Stimulated activated naive B cell treated with anti-CD40 and anti-IgM and Interleukin-4, amounts not matched to agents 10 μg/mL and 1 μg/mL and 100 μg/mL, for 72 hours (primary cell): Measurements from ENCODE around the gene SOWAHB.
"Not testable (repeated sequence)": the region's sequence is repeated elsewhere in the genome, so short reads cannot be mapped to it uniquely, and the experiment has no call there.

ENCODE experiments used
- ATAC-seq, 2 donors: fragments of 150-1000 bp; cut with Tn5 transposase; replicated peaks; 2 replicates each; pipeline ENCODE4 v1.10.0; 2021; ENCODE audit warnings: moderate library complexity in 1 of 2
- DNase-seq: peaks from one replicate; pipeline ENCODE4 v3.0.0; 2021
- H3K27ac Mint-ChIP-seq: one replicate; pipeline ENCODE4 v1.8.0; 2022; ENCODE audit warnings: mild to moderate bottlenecking, mixed read lengths
- H3K27me3 Mint-ChIP-seq, 2 donors: one replicate each; pipeline ENCODE4 v1.8.0; 2022; ENCODE audit warnings: mixed read lengths in 2 of 2
- H3K36me3 Mint-ChIP-seq, 2 donors: one replicate each; pipeline ENCODE4 v1.8.0; 2022; ENCODE audit warnings: mixed read lengths in 2 of 2, mild to moderate bottlenecking in 1 of 2
- H3K4me1 Mint-ChIP-seq, 2 donors: one replicate each; pipeline ENCODE4 v1.8.0; 2022; ENCODE audit warnings: mixed read lengths in 2 of 2, mild to moderate bottlenecking in 1 of 2
- H3K4me3 Mint-ChIP-seq, 2 donors: one replicate each; pipeline ENCODE4 v1.8.0; 2022; ENCODE audit warnings: mild to moderate bottlenecking in 2 of 2, mixed read lengths in 2 of 2, moderate library complexity in 1 of 2
- H3K9me3 Mint-ChIP-seq, 2 donors: one replicate each; pipeline ENCODE4 v1.8.0; 2022; ENCODE audit warnings: mixed read lengths in 2 of 2, mild to moderate bottlenecking in 1 of 2

The SOWAHB gene

DNA sequence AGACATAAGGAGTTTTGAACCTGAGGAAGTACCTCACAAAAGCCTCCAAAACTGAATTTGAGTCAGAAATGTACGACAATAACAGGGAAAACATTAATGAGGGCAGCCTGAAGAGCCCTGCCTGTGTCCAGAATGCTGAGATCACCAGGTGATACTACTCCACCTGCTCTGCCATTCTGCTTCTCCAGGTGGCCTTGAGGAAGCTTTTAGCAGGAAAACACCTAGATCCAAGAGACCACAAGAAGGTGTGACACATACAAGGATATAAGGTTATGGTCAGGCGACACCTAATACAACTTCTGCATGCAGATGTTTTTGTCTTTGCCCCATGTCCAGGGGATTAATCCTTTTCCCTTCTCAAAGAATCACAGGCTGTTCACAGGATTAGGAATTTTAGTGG, 15.3 kb downstream of the SOWAHB start:
- ATAC-seq (no peak), DNase-seq (no peak)
- Mint-ChIP-seq H3K9me3 (no peaks in the 10 kb centered on the region), H3K27ac (no peak overlapping the region), H3K27me3 (peaks cover 12 to 23% of the 10 kb centered on the region in 2 donors), H3K4me3 (no peak overlapping the region), H3K36me3 (no peaks in the 10 kb centered on the region), H3K4me1 (no peaks in the 10 kb centered on the region)

DNA sequence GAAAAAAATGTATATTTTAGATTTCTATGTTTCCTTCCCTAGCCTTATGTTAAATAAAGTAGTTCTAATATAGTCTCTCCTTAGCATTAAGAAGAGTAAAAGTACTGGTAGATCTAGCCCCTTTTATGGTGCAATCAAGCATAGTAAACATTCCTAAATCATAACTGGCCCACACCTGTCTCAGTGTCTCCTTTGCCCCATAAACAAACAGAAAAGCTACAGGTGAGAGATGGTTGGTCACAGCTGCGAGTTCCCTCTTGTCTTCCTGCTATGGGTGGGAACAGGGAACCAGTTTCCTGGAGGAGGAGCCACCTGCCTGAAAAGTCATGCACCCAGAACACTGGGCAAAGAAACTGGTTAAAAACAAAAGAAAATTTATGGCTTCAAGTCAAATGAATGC, 16.6 kb downstream of the SOWAHB start:
- no peaks in the 10 kb centered on the region for H3K36me3 Mint-ChIP-seq
- H3K4me1 Mint-ChIP-seq, result no peaks in the 10 kb centered on the region
- ATAC-seq, result no peak
- DNase-seq, result no peak
- peaks cover 17 to 27% of the 10 kb centered on the region in 2 donors for H3K27me3 Mint-ChIP-seq
- no peaks in the 10 kb centered on the region for H3K9me3 Mint-ChIP-seq
- no peak overlapping the region for H3K27ac Mint-ChIP-seq
- H3K4me3 Mint-ChIP-seq, result no peak overlapping the region

DNA sequence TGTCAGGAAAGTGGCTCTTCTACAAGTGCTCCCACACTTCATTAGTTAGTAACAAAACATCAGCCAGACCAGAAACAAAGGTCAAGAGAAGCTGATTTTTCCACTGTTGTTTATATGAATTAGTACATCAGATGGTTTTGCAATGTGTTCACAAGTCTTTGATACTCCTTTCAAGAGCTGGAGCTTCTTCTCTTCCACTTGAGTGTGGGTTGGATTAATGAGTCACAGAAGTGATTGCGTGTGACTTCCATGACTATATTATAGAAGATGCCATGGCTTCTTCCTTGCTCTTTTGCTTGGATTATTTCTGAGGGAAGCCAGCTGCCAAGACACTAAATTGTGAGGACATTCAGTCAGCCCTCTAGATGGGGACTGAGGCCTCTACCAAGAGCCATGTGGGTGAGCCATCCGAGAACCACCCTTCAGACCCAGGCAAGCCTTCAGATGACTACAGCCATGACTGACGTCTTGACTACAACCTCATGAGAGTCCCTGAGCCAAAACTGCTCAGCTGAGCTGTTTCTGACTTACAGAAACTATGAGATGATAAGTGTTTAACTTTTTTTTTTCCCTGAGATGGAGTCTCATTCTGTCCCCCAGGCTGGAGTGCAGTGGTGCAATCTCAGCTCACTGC, 18.1 kb downstream of the SOWAHB start:
- no peak overlapping the region for H3K4me3 Mint-ChIP-seq
- H3K9me3 Mint-ChIP-seq, result no peaks in the 10 kb centered on the region
- H3K27ac Mint-ChIP-seq, result no peak overlapping the region
- no peaks in the 10 kb centered on the region for H3K36me3 Mint-ChIP-seq
- DNase-seq (no peak), ATAC-seq (no peak)
- H3K4me1 Mint-ChIP-seq, result no peaks in the 10 kb centered on the region
- peaks cover 21 to 27% of the 10 kb centered on the region in 2 donors for H3K27me3 Mint-ChIP-seq

DNA sequence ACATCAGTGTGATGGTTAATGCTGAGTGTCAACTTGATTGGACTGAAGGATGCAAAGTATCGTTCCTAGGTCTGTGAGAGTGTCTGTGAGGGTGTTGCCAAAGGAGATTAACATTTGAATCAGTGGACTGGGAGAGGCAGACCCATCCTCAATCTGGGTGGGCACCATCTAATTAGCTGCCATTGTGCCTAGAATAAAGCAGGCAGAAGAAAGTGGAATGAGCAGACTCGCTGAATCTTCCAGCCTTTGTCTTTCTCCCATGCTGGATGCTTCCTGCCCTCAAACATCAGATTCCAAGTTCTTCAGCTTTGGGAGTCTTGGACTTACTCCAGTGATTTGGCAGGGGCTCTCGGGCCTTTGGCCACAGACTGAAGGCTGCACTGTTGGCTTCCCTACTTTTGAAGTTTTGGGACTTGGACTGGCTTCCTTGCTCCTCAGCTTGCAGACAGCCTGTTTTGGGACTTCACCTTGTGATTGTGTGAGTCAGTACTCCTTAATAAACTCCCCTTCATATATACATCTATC, 19.2 kb downstream of the SOWAHB start:
- DNase-seq, ATAC-seq, H3K36me3 Mint-ChIP-seq, H3K4me1 Mint-ChIP-seq, H3K9me3 Mint-ChIP-seq, H3K4me3 Mint-ChIP-seq, H3K27ac Mint-ChIP-seq: not testable (repeated sequence)
- H3K27me3 Mint-ChIP-seq, result peaks cover 24 to 27% of the 10 kb centered on the region in 2 donors

DNA sequence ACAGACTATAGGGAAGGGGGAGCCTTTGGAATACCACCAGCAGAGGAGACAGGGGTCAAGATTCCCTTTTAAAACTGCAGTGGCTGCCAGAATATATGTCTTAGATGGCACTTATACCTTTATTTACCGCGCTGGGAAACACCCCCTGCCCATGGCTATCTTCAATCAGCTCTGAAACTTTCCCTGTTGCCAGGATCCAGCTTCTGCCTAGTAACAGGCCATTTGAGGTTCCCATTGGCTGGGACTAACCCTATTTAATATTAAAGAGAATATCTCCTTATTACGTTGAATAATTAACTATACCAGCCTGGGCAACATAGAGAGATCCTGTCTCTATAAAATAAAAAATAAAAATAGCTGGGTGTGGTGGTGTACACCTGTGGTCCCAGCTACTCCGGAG, 23.8 kb downstream of the SOWAHB start:
- Mint-ChIP-seq H3K9me3 (peaks cover 6 to 9% of the 10 kb centered on the region in 2 donors), H3K36me3 (peaks cover 3 to 4% of the 10 kb centered on the region in 2 donors), H3K4me1 (peaks cover 5% of the 10 kb centered on the region in 2 donors), H3K27me3 (peaks cover 23 to 30% of the 10 kb centered on the region in 2 donors), H3K4me3 (no peak overlapping the region), H3K27ac (no peak overlapping the region)
- ATAC-seq (no peak), DNase-seq (no peak)

DNA sequence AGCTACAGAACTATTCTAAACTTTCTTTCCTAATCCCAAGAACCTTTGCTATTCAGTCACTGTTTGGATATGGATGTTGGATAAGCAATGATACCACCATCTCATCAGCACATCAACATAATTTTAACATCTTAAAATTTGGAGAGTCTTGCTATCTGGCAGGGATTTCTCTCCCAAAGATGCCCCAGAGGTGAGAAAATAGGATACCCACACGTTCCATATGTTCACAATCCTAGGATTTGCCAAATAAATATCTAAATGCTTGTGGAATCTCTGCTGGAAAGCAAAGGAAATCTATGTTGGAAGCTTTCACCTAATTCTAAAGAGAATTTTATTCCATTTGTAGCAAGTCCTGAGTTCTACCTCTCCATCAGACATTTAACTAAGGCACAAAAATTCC, 24.4 kb downstream of the SOWAHB start:
- peaks cover 20 to 30% of the 10 kb centered on the region in 2 donors for H3K27me3 Mint-ChIP-seq
- H3K27ac Mint-ChIP-seq, result no peak overlapping the region
- H3K4me1 Mint-ChIP-seq, result peaks cover 6 to 7% of the 10 kb centered on the region in 2 donors
- H3K9me3 Mint-ChIP-seq, result peaks cover 10 to 12% of the 10 kb centered on the region in 2 donors
- H3K36me3 Mint-ChIP-seq, result peaks cover 3 to 4% of the 10 kb centered on the region in 2 donors
- DNase-seq (no peak), ATAC-seq (no peak)
- no peak overlapping the region for H3K4me3 Mint-ChIP-seq

DNA sequence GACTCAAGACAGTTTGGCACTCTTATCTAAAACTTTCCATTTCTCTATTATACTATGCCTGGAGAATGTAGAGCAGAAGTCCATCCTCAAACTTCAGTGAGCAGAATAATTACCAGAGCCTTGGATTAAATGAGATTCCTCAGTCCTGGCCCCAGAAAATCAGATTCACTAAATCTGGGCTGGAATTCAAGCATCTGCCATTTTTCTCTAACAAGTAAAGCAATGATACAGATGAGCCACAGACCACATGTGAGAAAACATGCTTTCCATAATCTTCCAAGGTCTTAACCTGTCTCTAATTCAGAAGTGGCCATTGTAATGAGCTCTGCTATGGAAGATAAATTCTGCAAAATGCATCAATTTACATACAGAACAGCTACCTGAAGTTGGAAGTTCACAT, 25.4 kb downstream of the SOWAHB start:
- ATAC-seq (no peak), DNase-seq (no peak)
- Mint-ChIP-seq H3K9me3 (peaks cover 12% of the 10 kb centered on the region in 2 donors), H3K4me3 (no peak overlapping the region), H3K27me3 (peaks cover 14 to 22% of the 10 kb centered on the region in 2 donors), H3K4me1 (peaks cover 6 to 7% of the 10 kb centered on the region in 2 donors), H3K36me3 (peaks cover 3 to 4% of the 10 kb centered on the region in 2 donors), H3K27ac (no peak overlapping the region)

DNA sequence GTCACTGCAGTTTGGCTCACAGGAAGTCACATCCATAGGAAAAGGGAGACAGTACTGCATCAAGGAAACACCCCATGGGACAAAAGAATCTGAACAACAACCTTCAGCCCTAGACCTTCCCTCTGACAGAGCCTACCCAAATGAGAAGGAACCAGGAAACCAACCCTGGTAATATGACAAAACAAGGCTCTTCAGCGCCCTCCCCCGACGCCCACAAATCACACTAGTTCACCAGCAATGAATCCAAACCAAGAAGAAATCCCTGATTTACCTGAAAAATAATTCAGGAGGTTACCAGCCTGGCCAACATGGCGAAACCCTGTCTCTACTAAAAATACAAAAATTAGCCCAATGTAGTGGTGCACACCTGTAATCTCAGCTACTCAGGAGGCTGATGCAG, 29.2 kb downstream of the SOWAHB start:
- ATAC-seq, H3K4me3 Mint-ChIP-seq, DNase-seq, H3K36me3 Mint-ChIP-seq, H3K4me1 Mint-ChIP-seq, H3K27ac Mint-ChIP-seq: not testable (repeated sequence)
- H3K9me3 Mint-ChIP-seq, result peaks cover 12% of the 10 kb centered on the region in 2 donors
- peaks cover 6 to 15% of the 10 kb centered on the region in 2 donors for H3K27me3 Mint-ChIP-seq

DNA sequence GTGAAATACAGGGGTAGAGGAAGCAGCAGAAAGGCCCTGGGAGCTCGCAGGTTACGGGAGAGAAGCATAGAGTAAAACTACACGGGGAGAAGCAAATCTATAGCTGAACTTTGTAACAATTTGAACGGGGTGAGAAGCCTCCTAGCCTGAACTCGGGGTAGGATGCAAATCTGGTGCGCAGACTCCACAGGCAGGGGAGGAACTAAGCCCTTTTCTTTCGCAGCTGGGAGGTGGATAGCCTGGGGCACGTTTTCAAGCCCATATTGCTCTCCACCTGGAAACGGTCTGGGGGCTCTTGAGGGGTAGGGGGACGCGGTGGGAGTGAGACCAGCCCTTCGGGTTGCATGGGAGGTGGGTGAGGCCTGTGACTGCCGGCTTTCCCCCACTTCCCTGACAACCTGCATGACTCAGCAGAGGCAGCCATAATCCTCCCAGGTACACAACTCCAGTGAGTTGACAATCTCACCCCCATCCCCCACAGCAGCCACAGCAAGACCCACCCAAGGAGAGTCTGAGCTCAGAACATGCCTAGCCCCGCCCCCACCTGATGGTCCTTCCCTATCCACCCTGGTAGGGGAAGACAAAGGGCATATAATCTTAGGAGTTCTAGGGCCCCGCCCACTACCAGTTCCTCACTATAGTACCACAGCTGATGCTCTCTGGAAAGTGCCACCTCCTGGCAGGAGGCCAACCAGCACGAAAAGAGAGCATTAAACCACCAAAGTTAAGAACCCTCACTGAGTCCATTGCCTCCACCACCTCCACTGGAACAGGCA, 29.9 kb downstream of the SOWAHB start:
- peaks cover 6 to 7% of the 10 kb centered on the region in 2 donors for H3K4me1 Mint-ChIP-seq
- ATAC-seq (no peak), DNase-seq (no peak)
- no peak overlapping the region for H3K27ac Mint-ChIP-seq
- H3K9me3 Mint-ChIP-seq, result peaks cover 12% of the 10 kb centered on the region in 2 donors
- no peak overlapping the region for H3K4me3 Mint-ChIP-seq
- peaks cover 11 to 19% of the 10 kb centered on the region in 2 donors for H3K27me3 Mint-ChIP-seq
- H3K36me3 Mint-ChIP-seq, result peaks cover 3 to 4% of the 10 kb centered on the region in 2 donors

DNA sequence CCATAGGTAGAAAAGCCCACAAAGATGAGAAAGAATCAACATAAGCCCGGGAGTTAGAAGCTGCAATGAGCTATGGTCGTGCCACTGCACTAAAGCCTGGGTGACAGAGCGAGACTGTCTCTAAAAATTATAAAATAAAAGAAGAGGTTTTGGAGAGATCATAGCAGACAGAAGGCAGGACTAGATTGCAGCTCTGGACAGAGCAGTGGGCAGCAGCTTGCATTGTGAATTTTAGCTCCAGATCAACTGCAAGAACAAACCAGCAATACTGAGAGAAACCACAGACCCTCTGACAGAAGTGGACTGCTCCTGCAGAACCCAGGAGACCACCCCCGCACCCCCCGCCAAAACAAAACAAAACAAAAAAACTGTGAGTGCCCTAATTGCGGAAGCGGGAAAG, 30.6 kb downstream of the SOWAHB start:
- peaks cover 6 to 7% of the 10 kb centered on the region in 2 donors for H3K4me1 Mint-ChIP-seq
- peaks cover 12% of the 10 kb centered on the region in 2 donors for H3K9me3 Mint-ChIP-seq
- ATAC-seq, result no peak
- H3K27ac Mint-ChIP-seq, result no peak overlapping the region
- H3K36me3 Mint-ChIP-seq, result peaks cover 3 to 4% of the 10 kb centered on the region in 2 donors
- DNase-seq, result no peak
- no peak overlapping the region for H3K4me3 Mint-ChIP-seq
- peaks cover 6 to 19% of the 10 kb centered on the region in 2 donors for H3K27me3 Mint-ChIP-seq

DNA sequence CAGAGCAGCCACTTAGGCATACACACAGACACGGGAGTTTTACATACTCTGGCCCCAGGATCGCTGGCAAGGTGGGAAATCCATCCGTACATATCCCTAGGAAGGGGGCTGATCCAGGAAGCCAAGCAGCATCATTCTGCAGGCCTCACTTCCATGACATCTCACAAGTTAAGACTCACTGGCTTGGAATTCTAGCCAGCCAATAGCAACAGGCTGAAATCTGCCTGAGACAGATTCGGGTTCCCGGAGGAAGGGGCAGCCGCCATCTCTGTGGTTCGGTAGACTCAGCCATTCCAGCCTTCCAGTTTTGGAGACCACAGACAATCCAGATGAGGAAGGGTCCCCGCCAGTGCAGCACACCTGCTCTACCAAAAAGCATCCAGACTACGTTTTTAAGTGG, 31.3 kb downstream of the SOWAHB start:
- H3K27ac Mint-ChIP-seq, result no peak overlapping the region
- peaks cover 6 to 7% of the 10 kb centered on the region in 2 donors for H3K4me1 Mint-ChIP-seq
- DNase-seq (no peak), ATAC-seq (no peak)
- peaks cover 3 to 4% of the 10 kb centered on the region in 2 donors for H3K36me3 Mint-ChIP-seq
- peaks cover 12% of the 10 kb centered on the region in 2 donors for H3K9me3 Mint-ChIP-seq
- H3K4me3 Mint-ChIP-seq, result no peak overlapping the region
- peaks cover 6 to 19% of the 10 kb centered on the region in 2 donors for H3K27me3 Mint-ChIP-seq

DNA sequence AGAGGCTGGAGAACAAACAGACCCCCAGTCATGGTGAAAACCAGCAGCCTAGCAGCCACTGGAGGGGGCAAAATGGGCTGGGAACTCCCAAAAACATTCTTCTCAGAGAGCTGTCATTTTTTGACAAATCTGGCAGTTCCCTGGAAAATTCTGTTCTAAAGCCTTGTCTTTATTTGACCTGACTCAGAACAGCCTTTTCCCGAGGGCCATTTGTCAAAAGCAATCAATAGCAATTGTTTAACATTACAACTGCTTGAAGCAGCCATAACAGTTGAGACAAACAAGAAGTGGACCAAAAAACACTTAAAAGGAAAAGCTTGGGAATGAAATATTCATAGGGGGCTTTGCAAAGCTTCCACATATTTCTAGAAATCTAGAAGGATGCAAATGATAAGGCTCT, 39.6 kb downstream of the SOWAHB start:
- Mint-ChIP-seq H3K9me3 (no peaks in the 10 kb centered on the region), H3K4me1 (no peaks in the 10 kb centered on the region), H3K27me3 (peaks cover 6 to 10% of the 10 kb centered on the region in 2 donors), H3K4me3 (no peak overlapping the region), H3K36me3 (no peaks in the 10 kb centered on the region), H3K27ac (no peak overlapping the region)
- ATAC-seq (no peak), DNase-seq (no peak)

DNA sequence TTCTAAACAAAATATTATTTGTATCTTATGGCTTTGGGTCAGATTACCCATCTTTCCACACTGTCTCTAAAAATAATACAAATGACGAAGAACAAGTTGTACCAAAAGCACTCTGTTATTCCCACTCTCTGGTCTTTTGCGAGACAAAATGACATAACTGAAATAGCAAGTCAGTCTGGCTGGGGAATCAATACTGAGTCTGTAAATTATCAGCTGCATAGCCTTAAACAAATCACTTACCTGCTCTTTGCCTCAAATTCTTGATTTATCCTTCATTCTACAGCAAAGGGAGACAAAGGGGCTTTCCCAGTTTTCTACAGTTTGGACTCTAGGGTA, 40.9 kb downstream of the SOWAHB start:
- H3K36me3 Mint-ChIP-seq, result no peaks in the 10 kb centered on the region
- no peak overlapping the region for H3K4me3 Mint-ChIP-seq
- H3K27me3 Mint-ChIP-seq, result peaks cover 4 to 6% of the 10 kb centered on the region in 2 donors
- no peak for ATAC-seq
- DNase-seq, result no peak
- H3K4me1 Mint-ChIP-seq, result no peaks in the 10 kb centered on the region
- no peak overlapping the region for H3K27ac Mint-ChIP-seq
- H3K9me3 Mint-ChIP-seq, result no peaks in the 10 kb centered on the region

DNA sequence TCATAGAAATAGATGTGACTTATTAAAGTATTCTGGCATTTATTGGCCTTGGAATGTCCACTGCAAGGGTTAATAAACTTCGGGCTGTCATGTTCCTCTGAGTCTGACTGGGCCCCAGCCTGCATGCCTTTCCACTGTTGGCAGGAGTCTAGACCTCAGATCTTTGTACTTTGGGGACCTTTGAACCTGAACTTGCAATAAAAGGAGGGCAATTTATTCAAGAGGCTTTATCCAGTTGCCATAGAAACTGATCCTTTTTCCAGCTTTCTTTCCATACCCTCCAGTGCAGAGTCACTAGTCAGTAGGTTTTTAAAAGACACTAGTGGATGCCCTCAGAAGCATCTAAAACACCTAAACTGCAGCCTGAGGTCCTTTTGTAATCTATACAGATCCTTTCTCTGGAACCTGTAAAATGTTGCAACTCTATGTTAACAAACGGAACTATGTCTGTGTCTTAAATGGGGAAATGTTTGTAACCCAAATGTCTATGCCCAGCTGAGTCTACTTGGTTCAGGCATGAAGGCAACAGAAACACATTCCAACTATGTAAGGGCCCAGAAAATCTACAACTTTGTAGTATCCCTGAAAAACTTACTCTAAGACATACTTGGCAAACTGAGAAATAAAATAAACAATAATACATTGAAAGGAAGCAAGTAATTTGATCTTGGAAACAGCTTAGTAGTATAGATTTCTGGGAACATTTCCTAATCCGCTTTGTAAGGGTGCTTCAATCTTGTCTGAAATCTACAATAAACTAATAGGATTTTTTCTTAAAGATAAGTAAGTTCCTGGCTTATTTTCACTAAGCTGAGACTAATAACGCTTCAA, 41.5 kb downstream of the SOWAHB start:
- H3K27ac Mint-ChIP-seq, result no peak overlapping the region
- H3K36me3 Mint-ChIP-seq, result no peaks in the 10 kb centered on the region
- DNase-seq, result no peak
- H3K9me3 Mint-ChIP-seq, result no peaks in the 10 kb centered on the region
- H3K4me3 Mint-ChIP-seq, result no peak overlapping the region
- ATAC-seq, result no peak
- peaks cover 4 to 6% of the 10 kb centered on the region in 2 donors for H3K27me3 Mint-ChIP-seq
- no peaks in the 10 kb centered on the region for H3K4me1 Mint-ChIP-seq
